KBM-7 (cell line): ENCODE data around the gene IGF2BP2.
A peak's percentile ranks its signal among the peaks of the same experiment; 100 is the strongest.

Source experiments
- DNase-seq: peaks from one replicate; pipeline ENCODE4 v3.0.0-alpha.2; 2015
- in situ Hi-C: fragments of 300-500 bp; cut with MboI; formaldehyde crosslinking; loops from 2 replicates; pipeline ENCODE4 v1.14.3; 2020; ENCODE audit warnings: low sequenced_read_pairs, low pct_unique_long_range_greater_than_20kb, mixed read lengths

Gene IGF2BP2

DNA sequence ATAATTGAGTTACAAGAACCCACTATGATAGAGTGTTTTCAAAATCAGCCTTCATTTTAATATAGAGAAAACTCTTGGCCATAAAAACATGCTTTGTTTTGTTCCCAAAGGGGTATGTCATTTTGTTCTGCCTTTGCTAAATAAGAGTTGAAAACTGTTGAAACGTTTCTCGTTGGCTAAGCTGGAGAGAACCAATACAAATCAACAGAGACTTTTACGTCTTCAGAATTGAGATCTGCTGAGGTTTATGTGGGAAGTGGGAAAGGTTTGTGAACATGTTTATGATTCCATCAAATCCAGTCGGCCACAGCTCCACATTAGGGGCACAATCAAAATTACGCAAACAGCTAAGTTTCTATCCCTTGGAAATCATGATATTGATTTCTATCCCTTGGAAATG, 102.0 kb downstream of the IGF2BP2 start:
- in situ Hi-C loops: no loop called here
- DNase-seq: no peak

DNA sequence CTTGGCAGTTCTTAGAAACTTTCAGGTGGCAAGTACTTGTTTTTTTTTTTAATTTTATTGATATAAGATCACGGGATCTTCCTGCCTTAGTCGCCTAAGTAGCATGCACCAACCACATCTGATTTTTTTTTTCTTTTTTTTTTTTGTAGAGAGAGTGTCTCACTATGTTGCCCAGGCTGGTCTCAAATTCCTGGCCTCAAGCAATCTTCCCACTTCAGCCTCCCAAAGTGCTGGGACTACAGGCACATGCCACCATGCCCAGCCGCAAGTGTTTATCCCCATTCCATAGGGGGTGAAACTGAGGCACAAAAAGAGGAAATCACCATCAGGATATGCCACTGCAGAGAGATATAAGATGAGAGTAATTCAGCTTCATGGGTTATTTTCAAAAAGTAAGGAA, 102.9 kb downstream of the IGF2BP2 start:
- in situ Hi-C loops: no loop called here
- no peak for DNase-seq

DNA sequence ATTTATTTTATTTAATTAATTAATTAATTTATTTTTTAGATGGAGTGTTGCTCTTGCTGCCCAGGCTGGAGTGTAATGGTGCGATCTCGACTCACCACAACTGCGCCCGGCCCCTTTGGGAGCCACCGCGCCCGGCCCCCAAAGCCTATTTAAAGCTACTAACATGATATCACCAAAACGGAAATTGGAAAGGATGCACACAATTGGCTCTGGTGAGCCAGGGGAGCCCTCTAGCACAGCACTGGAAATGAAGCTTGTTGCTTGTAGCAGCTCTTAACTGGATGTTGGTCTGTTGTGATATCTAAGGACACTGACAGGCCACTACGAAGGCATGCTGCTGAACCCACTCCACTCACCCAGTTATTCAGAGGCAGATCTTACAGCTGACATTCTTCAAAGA, 104.5 kb downstream of the IGF2BP2 start:
- in situ Hi-C loops: no loop called here
- no peak for DNase-seq

DNA sequence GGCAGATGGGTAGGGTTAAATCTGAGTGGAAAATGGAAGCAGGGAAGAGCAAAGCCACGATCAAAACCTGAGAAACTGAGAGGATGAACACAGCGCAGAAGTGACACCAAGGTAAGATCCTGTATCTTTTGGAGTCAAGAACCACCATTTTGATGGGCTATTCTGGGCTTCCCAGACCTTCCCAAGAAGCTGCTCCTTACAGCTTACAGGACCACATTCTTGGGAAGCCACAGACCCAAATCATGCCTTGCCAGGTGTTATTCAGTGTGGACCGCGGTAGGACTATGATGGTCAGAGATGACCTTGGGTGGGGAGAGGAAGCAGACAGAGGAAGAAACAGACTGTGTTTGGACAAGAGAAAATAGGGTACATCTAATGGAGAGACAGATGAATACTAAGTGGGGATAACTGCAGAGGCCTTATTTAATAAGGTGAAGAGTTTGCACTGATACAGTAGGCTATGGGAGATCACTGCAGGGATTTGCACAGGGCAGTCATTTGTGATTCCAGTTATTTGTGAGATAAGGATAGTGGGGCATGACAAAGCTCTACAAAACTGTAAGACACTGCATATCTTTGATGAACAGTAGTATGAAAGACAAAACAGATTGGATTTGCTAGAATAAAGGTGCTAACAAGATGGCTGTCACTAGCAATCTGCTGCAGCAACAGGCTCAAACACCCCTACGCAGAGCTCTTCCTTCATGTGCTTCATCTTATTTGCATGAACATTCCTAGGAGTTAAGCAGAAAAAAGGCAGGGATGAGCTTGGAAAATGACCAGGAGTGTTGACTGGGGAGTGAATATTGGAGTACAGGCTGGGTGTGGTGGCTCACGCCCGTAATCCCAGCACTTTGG, 105.9 kb downstream of the IGF2BP2 start:
- in situ Hi-C loops: no loop called here

DNA sequence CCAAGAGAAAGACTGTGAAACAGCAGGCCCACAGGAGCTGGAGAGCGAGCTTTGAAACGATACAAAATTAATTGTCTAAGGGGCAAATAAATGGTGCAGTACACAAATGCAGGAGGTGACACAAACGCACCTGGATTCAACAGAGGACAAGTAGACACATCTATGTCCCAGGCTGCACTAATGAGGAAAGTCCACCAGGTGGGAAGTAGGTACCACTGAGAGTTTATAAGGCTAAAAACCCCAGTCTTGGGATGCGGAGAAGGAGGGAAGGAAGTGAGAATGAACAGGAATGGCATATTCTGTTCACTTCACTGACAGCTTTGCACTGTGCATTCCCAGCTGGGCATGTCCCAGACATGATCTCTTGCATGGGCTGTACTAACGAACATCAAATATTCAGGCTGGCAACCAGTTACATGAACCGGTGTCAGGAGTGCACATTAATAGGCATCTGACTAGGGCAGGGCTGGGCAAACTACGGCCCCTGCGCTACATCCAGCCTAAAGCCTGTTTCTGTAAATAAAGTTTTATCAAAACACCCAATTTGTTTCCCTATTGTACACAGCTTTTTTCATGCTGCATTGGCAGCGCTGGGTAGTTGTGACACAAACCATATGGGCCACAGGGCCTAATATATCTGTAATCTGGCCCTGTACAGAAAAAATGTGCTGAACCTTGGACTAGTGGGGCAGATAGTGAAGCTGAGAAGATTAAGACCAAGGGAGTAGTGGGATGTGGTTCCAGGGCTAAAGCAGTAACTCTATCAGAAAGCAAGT, 107.0 kb downstream of the IGF2BP2 start:
- DNase-seq: peak; percentile 34
- in situ Hi-C loops: no loop called here

More for the DNA sequence above, 105.9 kb downstream of the IGF2BP2 start:
- no peak for DNase-seq

DNA sequence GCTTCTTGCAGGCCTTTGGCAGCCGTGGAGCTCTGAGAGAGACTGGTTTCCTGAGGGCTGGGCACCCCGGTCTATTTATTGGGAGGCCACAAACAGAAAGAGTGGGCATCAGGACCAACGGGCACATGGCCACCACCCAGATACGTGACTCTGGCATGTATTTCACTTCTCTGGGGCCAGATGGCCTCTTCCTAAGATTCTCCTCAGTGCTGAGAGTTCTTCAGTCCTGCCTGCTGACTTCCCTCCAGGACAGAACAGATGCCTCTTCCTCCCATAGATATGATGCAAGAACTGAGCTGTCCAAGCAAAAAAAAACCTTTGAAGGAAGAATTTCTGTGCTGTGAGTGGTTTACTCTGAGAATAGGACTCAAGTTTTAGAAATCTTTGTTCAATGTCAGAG, 107.7 kb downstream of the IGF2BP2 start:
- peak; percentile 33 for DNase-seq
- in situ Hi-C loops: no loop called here

DNA sequence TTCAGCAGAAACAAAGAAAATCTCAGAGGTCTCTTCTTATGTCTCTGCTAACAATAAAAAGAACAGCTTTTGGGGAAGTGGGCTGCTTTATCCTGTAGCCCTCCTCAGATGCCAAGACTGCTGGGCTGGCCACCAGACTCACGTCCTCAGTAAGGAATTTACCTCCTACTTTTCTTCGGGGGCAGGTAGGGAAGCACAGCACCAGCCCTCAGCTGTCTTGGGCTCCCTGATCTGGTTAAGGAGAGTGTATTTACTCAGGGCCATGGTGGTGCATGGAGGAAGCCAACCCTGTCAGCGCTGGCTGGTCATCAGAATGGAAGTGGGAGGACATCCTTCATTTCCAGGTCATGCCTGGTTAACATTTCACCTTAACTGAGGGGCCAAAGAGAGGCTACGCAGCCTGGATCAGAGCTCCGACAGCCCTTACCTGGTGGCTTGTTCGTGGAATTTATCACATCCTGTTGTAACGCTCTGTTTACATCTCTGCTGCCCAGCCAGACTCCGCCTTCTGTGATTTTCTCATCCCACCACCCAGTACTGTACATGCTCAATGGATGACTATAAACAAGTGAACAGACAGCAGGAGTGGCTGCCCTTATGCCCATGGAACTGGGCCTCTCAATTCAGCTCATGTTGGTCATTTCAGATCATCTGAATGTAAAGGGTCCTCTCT, 108.3 kb downstream of the IGF2BP2 start:
- DNase-seq: no peak
- in situ Hi-C loops: no loop called here

DNA sequence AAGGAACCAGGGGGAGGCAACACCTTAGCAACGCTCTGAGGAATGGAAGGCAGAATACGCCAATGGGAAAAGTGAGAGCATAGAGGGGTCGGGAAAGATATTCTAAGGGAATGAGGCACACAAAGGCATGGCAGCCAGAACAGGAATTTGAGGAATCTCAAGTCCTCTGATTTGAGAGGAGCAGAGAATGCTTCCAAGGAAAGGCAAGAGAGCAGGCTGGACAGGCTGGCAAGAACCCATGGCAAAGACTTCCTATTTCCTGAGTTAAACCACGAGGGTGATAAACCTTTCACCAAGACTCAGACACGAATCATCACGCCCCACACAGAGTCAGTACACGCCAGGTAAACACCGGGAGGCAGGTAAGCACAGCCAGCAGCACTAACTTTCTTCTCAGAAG, 109.8 kb downstream of the IGF2BP2 start:
- in situ Hi-C loops: no loop called here
- no peak for DNase-seq

DNA sequence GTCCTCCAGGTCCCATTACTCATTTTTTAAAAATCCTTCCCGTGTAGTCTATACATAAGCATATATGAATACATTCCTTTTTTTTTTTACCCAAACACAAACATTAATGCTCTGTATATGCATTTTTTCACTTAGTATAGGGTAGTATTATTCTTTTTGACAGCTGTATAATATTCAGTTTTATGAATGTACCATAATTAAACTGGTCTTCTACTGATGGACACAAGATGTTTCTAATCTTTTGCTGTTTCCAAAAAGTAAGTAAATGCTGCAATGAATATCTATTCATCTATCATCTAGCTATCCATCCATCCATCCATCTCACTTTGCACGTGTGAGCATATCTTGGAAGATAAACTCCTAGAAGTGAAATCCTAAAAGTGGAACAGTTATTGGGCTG, 110.8 kb downstream of the IGF2BP2 start:
- in situ Hi-C loops: no loop called here
- no peak for DNase-seq

DNA sequence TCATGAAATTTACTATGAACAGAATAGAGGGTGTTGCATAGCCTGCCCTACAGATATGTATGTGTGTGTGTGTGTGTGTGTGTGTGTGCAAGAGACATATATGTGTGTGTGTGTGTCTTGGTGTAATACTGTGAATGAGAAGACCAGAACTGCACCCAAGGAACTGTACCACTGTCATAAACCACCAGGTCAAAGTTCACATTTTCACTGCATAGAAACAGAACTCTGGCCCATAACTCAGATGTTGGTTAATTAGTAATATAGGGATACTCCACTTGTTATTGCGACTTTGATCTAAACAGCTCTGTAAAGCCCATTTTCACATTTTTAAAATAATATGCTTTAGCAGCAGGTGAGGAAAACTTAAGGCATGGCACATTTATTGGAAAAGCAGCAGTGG, 111.8 kb downstream of the IGF2BP2 start:
- in situ Hi-C loops: no loop called here
- no peak for DNase-seq

DNA sequence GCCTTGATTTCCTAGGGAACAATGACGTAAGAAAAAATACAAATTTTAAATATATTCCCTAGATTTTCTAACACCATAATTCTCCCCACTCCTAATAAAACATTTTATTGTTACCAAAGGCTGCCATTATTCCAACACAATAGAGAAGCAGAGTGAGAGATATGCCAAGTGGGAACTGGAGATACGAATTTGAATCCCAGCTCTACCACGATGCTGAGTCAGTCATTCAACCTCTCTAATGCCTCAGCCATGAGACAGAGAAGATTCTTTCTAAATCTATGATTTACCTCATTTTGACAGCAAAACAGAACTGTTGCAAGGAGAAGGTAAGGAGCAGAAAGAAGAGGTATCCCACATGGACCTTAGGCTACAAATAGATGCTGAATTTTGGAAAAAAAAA, 112.5 kb downstream of the IGF2BP2 start:
- in situ Hi-C loops: no loop called here
- DNase-seq: no peak

DNA sequence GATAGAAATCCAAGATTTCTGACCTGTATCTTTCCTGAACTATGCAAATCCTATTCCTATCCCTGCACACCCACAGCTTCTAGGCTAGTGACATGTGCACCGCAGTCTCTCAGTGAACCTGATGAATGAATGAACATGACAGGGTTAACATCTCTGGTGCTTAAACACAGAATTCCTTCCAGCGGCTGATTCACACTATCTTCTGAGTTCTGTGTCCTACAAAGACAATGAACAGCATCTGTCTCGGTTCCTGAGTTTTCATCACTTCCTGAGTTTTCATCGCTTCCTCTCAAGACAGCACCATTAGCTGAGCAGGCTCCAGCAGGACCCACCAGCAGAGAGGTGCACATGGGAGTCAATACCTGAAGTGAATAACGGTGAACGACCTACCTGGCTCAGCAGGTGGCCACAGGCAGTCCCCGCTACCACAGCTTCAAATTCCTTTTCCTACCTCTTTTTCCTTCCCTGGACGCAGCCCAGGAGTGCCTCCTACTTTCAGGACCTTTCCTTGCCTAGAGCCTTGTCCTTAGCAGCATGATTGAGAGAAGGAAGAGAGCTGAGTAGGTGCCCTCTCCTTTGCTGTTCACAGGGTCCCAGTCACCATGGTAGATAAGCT, 113.5 kb downstream of the IGF2BP2 start:
- in situ Hi-C loops: no loop called here
- no peak for DNase-seq

DNA sequence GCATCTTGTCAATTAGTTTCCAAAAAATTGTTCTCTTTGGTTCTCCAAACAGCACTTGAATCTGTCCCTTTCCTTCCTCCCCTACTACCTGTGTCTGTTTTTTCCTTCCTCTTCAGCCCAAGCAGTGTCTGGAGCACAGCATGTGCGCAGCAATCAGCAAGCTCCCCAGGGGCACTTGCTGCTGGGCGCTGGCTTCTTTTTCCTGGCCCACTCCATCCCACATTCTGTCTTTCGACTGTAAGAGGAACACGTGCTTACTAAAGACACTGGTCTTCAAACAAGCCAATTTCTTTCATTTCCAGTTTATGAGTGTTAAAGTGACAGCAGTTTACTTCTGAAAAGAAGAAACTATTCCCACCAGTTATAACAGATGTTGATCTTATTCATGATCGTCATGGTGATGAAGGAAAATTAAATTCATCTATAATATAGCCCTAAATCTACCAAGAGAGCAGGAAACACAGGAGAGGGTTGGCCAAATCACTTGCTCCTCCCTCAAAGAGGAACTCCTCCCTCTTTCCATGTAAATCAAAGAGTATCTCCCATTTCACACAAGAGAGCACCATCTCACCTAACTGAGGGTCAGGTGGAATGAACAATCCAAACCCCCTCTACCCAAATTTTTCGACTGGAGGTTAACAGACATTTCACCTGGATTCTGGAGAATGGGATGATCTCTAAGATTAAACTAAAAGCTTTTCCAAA, 115.4 kb downstream of the IGF2BP2 start:
- DNase-seq: no peak
- in situ Hi-C loops: no loop called here

DNA sequence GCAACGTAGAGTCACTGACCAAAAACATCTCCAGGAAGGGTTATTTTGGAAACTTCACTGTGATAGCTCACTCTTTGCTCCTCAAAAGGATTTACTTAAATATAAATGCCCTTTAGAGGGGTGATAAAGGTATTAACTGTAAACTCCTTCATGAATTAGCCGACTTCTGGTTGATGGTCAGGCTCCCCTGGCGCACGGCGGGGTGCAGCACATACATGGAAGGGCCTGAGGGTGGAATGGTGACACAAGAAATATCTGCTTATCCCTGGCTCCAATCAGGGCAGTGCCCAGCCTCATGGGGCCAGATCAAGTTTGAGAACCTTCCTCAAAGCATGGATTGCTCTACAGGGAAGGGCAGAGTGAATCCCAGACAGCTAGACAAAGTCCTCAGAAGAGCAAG, 116.5 kb downstream of the IGF2BP2 start:
- in situ Hi-C loops: no loop called here
- no peak for DNase-seq

DNA sequence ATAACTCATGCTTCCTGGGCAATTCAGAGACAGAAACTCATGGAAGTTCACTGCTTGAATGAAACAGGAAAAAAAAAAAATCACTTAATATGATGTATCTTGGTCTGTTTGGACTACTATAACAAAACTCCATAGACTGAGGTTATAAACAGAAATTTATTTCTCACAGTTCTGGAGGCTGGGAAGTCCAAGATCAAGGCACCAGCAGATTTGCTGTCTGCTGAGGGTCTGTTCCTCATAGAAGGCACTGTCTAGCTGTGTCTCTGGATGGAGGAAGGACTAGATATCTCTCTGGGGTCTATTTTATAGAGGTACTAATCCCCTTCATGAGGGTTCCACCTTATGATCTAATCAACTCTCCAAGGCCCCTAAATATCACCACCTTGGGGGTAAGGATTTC, 119.3 kb downstream of the IGF2BP2 start:
- in situ Hi-C loops: no loop called here

DNA sequence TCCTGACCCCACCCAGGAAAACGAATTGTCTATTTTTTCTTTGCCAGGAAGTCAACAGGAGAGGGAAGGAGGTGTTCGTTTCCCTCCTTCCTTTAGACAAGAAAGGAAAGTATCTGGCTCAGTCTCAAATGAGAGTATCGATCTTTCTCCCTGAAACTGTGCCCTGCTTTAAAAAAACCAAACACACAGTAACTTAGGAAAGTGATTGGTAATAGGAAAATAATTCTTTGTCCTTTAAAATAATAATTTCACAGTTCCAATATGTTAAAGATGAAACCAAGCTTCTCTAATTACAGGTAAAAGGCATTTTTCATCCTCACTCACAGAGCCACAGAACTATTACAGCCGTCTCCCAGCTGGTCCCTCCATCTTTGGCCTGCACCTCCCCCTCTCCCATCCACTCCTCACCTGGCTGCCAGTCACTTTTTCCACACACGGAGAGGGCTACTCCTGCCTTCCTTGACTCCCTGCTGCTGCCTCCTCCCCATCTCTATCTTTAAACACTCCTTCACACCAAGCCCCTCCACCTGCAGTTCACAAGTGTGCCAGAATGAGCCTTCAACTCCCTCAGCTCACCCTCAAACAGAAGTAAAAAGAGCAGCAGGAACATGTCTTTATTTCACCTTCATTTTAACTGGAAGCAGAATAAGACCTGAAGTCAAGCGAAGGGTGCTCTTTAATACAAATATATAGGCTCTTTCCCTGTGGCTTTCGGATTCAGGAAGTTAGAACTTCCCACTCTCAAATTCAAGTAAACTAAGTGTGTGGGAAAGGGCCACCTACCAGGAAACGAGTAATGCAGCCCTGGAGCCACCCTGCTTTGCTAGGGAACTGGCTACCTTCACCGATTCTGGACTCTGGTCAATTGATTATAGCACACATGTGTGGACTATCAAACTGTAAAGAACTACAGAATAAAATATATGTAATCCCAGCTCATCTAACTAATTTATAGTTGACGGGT, 122.3 kb downstream of the IGF2BP2 start:
- in situ Hi-C loops: no loop called here
- DNase-seq: peak; percentile 34

More for the DNA sequence above, 119.3 kb downstream of the IGF2BP2 start:
- no peak for DNase-seq

DNA sequence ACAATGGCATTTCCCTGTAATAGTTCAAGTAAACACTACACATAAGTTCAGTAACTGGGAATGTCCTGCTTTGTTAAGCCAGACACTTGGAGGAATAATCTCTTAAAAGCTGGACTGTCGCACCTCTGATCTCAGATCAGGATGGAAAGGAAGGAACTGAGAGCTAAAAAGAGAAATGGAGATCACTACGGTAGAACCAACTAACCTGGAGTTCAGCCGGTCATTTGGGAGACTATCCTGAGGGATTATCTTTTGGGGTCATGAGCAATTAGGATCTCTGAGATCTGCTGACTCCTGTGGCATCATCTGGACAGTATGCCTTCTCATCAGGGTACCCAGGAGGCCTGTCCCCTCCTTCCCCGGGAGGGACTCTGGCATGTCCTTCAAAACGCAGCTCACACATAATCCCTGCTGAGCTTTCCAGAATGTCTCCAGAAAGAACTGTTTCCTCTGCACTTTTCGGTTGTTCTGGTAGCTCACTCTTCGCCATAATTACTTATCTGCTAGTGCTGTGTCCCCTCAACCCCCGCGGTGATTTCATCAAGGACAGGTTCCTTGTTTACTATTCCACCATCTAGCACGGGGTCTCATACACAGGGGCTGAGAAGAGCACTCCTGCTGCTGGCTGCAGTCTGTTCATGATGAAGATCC, 123.1 kb downstream of the IGF2BP2 start:
- in situ Hi-C loops: no loop called here
- no peak for DNase-seq
